Uterus (tissue), 2 donors: ENCODE data around the gene UBAP1L.

Source experiments
- CTCF ChIP-seq, 4 experiments: fragments of 200-600 bp in 2 of 4; fragments of 450-650 bp in 2 of 4; sonication (generic) in 2 of 4; IDR thresholded peaks; one replicate each; pipeline ENCODE4 v1.5.1; 2016 to 2019; ENCODE audit warnings: antibody characterized with exemption in 4 of 4, mild to moderate bottlenecking in 2 of 4, moderate library complexity in 1 of 4
- POLR2A ChIP-seq, 2 donors: fragments of 450-650 bp; IDR thresholded peaks; one replicate each; pipeline ENCODE4 v1.6.1; 2016; ENCODE audit warnings: antibody characterized with exemption in 2 of 2, mild to moderate bottlenecking in 1 of 2, moderate library complexity in 1 of 2

- TF ChIP-seq CTCF (IDR thresholded peaks at IDR 0.05) (peak; percentile 65 to 77 (median 69)), POLR2A (IDR thresholded peaks at IDR 0.05) (no peak)
Measured at GRCh38 chr15:65101411-65101890, 13.5 kb downstream of the UBAP1L start.
